Liver (tissue), 9 donors: ENCODE results near the gene XAF1. TPM values are rescaled to one million over a fixed set of nuclear protein-coding genes. Genes with fewer than 3 reads are reported as not detected.

Experiments used
- DNase-seq: peaks from one replicate; pipeline ENCODE4 v3.0.0-alpha.2; 2017; ENCODE audit warnings: low spot score
- H3K27ac ChIP-seq, 2 donors: one replicate each; pipeline ENCODE4 v1.7.0; 2013; ENCODE audit warnings: inconsistent platforms in 2 of 2, low read length in 2 of 2, control low read depth in 1 of 2, low read depth in 1 of 2, mild to moderate bottlenecking in 1 of 2
- H3K27me3 ChIP-seq, 4 donors: one replicate each; pipeline versions ENCODE4 v1.6.1 to v1.7.0; 2013; ENCODE audit warnings: low read length in 3 of 4, inconsistent platforms in 1 of 4, mild to moderate bottlenecking in 1 of 4, moderate library complexity in 1 of 4; ENCODE audit not compliant: control insufficient read depth in 4 of 4, insufficient read depth in 4 of 4
- H3K36me3 ChIP-seq, 4 donors: one replicate each; pipeline versions ENCODE4 v1.6.1 to v1.7.0; 2013; ENCODE audit warnings: low read length in 3 of 4, mild to moderate bottlenecking in 3 of 4, low read depth in 1 of 4, moderate library complexity in 1 of 4; ENCODE audit not compliant: control insufficient read depth in 4 of 4, insufficient read depth in 3 of 4
- H3K4me1 ChIP-seq, 4 donors: one replicate each; pipeline versions ENCODE4 v1.6.1 to v1.7.0; 2013; ENCODE audit warnings: low read length in 3 of 4, mild to moderate bottlenecking in 3 of 4, moderate library complexity in 1 of 4; ENCODE audit not compliant: control insufficient read depth in 4 of 4, insufficient read depth in 4 of 4
- H3K4me3 ChIP-seq, 3 donors: one replicate each; pipeline versions ENCODE4 v1.6.1 to v1.7.0; 2013; ENCODE audit warnings: low read length in 3 of 3, control low read depth in 1 of 3, low read depth in 1 of 3, mild to moderate bottlenecking in 1 of 3
- H3K9ac ChIP-seq, 2 donors: one replicate each; pipeline ENCODE4 v1.7.0; 2013; ENCODE audit warnings: low read length in 2 of 2, mild to moderate bottlenecking in 2 of 2, moderate library complexity in 2 of 2, control low read depth in 1 of 2, low read depth in 1 of 2
- H3K9me3 ChIP-seq, 4 donors: one replicate each; pipeline versions ENCODE4 v1.6.1 to v1.7.0; 2013; ENCODE audit warnings: low read length in 3 of 4; ENCODE audit not compliant: control insufficient read depth in 4 of 4
- CTCF ChIP-seq: fragments of 150-350 bp; IDR thresholded peaks from 2 replicates; pipeline ENCODE4 v1.5.1; 2017; ENCODE audit warnings: improper control_type of control experiment, low read depth, low read length; ENCODE audit not compliant: missing input control
- EGR1 ChIP-seq, 2 donors: IDR thresholded peaks; 2 replicates each; pipeline ENCODE4 v1.6.1; 2016 to 2018; ENCODE audit warnings: antibody characterized with exemption in 2 of 2, low read depth in 2 of 2
- FOXA1 ChIP-seq: IDR thresholded peaks from 2 replicates; pipeline ENCODE4 v1.6.1; 2016; ENCODE audit warnings: antibody characterized with exemption
- FOXA2 ChIP-seq: IDR thresholded peaks from 2 replicates; pipeline ENCODE4 v1.6.1; 2016; ENCODE audit warnings: antibody characterized with exemption
- GABPA ChIP-seq, 2 donors: IDR thresholded peaks in 1 of 2; conservative IDR thresholded peaks in 1 of 2; 2 replicates each; pipeline ENCODE4 v1.6.1; 2016; ENCODE audit warnings: antibody characterized with exemption in 2 of 2, mild to moderate bottlenecking in 1 of 2, moderate library complexity in 1 of 2
- HNF4A ChIP-seq, 2 donors: conservative IDR thresholded peaks; 2 replicates each; pipeline ENCODE4 v1.6.1; 2016; ENCODE audit warnings: antibody characterized with exemption in 2 of 2, mild to moderate bottlenecking in 2 of 2
- HNF4G ChIP-seq: IDR thresholded peaks from 2 replicates; pipeline ENCODE4 v1.6.1; 2016; ENCODE audit warnings: antibody characterized with exemption
- JUND ChIP-seq, 2 donors: IDR thresholded peaks; 2 replicates each; pipeline ENCODE4 v1.6.1; 2016; ENCODE audit warnings: antibody characterized with exemption in 2 of 2
- MAX ChIP-seq: IDR thresholded peaks from 2 replicates; pipeline ENCODE4 v1.6.1; 2016; ENCODE audit warnings: antibody characterized with exemption
- NR2F2 ChIP-seq: IDR thresholded peaks from 2 replicates; pipeline ENCODE4 v1.6.1; 2016; ENCODE audit warnings: antibody characterized with exemption
- RAD21 ChIP-seq, 2 donors: IDR thresholded peaks; 2 replicates each; pipeline ENCODE4 v1.6.1; 2016; ENCODE audit warnings: antibody characterized with exemption in 2 of 2, mild to moderate bottlenecking in 2 of 2
- RXRA ChIP-seq, 2 donors: IDR thresholded peaks; 2 replicates each; pipeline ENCODE4 v1.6.1; 2017 to 2018; ENCODE audit warnings: antibody characterized with exemption in 2 of 2, mild to moderate bottlenecking in 1 of 2
- SP1 ChIP-seq: IDR thresholded peaks from 2 replicates; pipeline ENCODE4 v1.6.1; 2018; ENCODE audit warnings: antibody characterized with exemption, mild to moderate bottlenecking
- TAF1 ChIP-seq: conservative IDR thresholded peaks from 2 replicates; pipeline ENCODE4 v1.6.1; 2016; ENCODE audit warnings: antibody characterized with exemption, mild to moderate bottlenecking
- YY1 ChIP-seq: IDR thresholded peaks from 2 replicates; pipeline ENCODE4 v1.6.1; 2016; ENCODE audit warnings: antibody characterized with exemption, mild to moderate bottlenecking
- ZBTB33 ChIP-seq: IDR thresholded peaks from 2 replicates; pipeline ENCODE4 v1.6.1; 2016; ENCODE audit warnings: antibody characterized with exemption
- WGBS: extraction: QIAGEN DNeasy Blood & Tissue Kit; methylation state at CpG from one replicate; pipeline ENCODE4 v1.1.7; 2013; 5-methylcytosine and 5-hydroxymethylcytosine counted together
- polyA plus RNA-seq, 2 donors: library from polyadenylated mRNA; stranded (reverse) in 1 of 2; unstranded in 1 of 2; fragments of 200-250 nt in 1 of 2; fragments of >200 nt in 1 of 2; fragmentation: Nextera tagmentation in 1 of 2; extraction: Ambion mirVana in 1 of 2; gene quantifications; one replicate each; pipeline versions ENCODE4 v1.2.1 to v1.2.3, GENCODE V29; 2013 to 2015
- total RNA-seq, 2 donors: library from RNA; depleted of rRNA; stranded (reverse); fragments of >200 nt; gene quantifications; one replicate each; pipeline ENCODE4 v1.2.3, GENCODE V29; 2014
- TF ChIP-seq, protein P1 (sequence below): IDR thresholded peaks from 2 replicates; pipeline ENCODE4 v1.6.1; 2016; ENCODE audit warnings: antibody characterized with exemption
- TF ChIP-seq, protein P2 (sequence below): IDR thresholded peaks from 2 replicates; pipeline ENCODE4 v1.6.1; 2016; ENCODE audit warnings: antibody characterized with exemption, mild to moderate bottlenecking
- donor health status: healthy.
- donor health status: healthy.
- donor health status: healthy.
- donor health status: healthy.
- donor health status: healthy.

XAF1 gene
- total and polyA plus RNA-seq, 4 donors: 6.7 to 33.9 (median 19.2) TPM

- H3K9ac ChIP-seq: no peak within 1 kb of the TSS
- TF ChIP-seq NR2F2: no peak
- TF ChIP-seq GABPA (IDR thresholded peaks at IDR 0.05 in 1 of 2, conservative IDR thresholded peaks at IDR 0.05 in 1 of 2): no peak
- TF ChIP-seq FOXA1: no peak
- no peak for TF ChIP-seq HNF4A (conservative IDR thresholded peaks at IDR 0.05)
- no peak for TF ChIP-seq RAD21 (IDR thresholded peaks at IDR 0.05)
- TF ChIP-seq YY1: no peak
- no peak for TF ChIP-seq SP1
- TF ChIP-seq EGR1 (IDR thresholded peaks at IDR 0.05; ENCODE audit: low read depth in 2 of 2): no peak
- no peak for TF ChIP-seq CTCF
- no peak for TF ChIP-seq RXRA (IDR thresholded peaks at IDR 0.05)
- TF ChIP-seq JUND (IDR thresholded peaks at IDR 0.05): no peak
- TF ChIP-seq, protein P1, sequence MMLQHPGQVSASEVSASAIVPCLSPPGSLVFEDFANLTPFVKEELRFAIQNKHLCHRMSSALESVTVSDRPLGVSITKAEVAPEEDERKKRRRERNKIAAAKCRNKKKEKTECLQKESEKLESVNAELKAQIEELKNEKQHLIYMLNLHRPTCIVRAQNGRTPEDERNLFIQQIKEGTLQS: no peak
- no peak for TF ChIP-seq FOXA2
- TF ChIP-seq, protein P2, sequence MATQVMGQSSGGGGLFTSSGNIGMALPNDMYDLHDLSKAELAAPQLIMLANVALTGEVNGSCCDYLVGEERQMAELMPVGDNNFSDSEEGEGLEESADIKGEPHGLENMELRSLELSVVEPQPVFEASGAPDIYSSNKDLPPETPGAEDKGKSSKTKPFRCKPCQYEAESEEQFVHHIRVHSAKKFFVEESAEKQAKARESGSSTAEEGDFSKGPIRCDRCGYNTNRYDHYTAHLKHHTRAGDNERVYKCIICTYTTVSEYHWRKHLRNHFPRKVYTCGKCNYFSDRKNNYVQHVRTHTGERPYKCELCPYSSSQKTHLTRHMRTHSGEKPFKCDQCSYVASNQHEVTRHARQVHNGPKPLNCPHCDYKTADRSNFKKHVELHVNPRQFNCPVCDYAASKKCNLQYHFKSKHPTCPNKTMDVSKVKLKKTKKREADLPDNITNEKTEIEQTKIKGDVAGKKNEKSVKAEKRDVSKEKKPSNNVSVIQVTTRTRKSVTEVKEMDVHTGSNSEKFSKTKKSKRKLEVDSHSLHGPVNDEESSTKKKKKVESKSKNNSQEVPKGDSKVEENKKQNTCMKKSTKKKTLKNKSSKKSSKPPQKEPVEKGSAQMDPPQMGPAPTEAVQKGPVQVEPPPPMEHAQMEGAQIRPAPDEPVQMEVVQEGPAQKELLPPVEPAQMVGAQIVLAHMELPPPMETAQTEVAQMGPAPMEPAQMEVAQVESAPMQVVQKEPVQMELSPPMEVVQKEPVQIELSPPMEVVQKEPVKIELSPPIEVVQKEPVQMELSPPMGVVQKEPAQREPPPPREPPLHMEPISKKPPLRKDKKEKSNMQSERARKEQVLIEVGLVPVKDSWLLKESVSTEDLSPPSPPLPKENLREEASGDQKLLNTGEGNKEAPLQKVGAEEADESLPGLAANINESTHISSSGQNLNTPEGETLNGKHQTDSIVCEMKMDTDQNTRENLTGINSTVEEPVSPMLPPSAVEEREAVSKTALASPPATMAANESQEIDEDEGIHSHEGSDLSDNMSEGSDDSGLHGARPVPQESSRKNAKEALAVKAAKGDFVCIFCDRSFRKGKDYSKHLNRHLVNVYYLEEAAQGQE: no peak
- TF ChIP-seq ZBTB33: no peak
- no peak for TF ChIP-seq MAX
- TF ChIP-seq HNF4G: no peak
- TF ChIP-seq TAF1: no peak
- H3K27ac ChIP-seq: no peak within 1 kb of the TSS
- H3K36me3 ChIP-seq: peaks cover 12 to 30% (median 30%) of the 10 kb centered on the region in 4 donors
- H3K27me3 ChIP-seq: no peaks in the 10 kb centered on the region
- DNase-seq: no peak
- 8% methylated on average over 49 of the region's 49 CpGs for WGBS
- peaks cover 0 to 9% (median 2%) of the 10 kb centered on the region in 4 donors for H3K9me3 ChIP-seq
- H3K4me1 ChIP-seq: peaks cover 3 to 19% (median 10%) of the 10 kb centered on the region in 4 donors
- peak within 1 kb of the TSS in 1 of 3 donors; percentile 8 for H3K4me3 ChIP-seq
Observed at GRCh38 chr17:6775871-6776405, 20.1 kb downstream of the XAF1 start, which contains the start of gene FBXO39. Gene FBXO39 (plus strand): TSS chr17:6776215. CDS start chr17:6779869, 3,654 bp downstream.
